ENCODE results near the gene HEMGN.
"Not testable (repeated sequence)": the region's sequence is repeated elsewhere in the genome, so short reads cannot be mapped to it uniquely, and the experiment has no call there.

HEMGN gene, protein sequence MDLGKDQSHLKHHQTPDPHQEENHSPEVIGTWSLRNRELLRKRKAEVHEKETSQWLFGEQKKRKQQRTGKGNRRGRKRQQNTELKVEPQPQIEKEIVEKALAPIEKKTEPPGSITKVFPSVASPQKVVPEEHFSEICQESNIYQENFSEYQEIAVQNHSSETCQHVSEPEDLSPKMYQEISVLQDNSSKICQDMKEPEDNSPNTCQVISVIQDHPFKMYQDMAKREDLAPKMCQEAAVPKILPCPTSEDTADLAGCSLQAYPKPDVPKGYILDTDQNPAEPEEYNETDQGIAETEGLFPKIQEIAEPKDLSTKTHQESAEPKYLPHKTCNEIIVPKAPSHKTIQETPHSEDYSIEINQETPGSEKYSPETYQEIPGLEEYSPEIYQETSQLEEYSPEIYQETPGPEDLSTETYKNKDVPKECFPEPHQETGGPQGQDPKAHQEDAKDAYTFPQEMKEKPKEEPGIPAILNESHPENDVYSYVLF

DNA sequence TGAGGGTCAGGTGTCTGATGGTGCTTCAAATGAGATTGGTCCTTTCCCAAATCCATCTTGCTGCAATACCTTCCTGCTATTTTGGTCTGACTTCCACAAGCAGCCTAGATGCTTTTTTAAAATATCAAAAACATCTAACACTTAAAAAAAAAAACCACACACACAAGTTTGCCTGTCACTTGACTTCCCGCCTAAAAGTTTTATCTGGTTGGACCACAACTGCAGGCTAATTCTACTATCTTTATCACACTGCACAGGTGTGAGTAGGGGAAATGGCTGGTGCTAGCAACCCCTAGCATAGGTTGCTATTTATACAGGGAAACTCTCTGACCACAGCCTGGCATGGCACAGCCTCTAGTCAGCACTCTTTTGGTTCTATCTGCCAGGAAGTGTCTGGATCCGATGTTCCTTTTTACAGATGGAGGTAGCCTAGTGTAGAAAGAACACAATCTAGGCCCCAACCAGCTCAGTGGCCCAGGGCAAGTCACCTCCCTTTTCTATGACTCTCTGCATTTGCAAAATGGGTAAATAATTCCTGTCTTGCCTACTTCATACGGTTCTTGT lies at the start of gene HEMGN:
TSS of gene HEMGN (minus strand) at position 92 of the 564 bp plus-strand sequence. CDS start at position 56, 36 bp downstream.
- no peak for DNase-seq (ENCODE audit: low spot score)

DNA sequence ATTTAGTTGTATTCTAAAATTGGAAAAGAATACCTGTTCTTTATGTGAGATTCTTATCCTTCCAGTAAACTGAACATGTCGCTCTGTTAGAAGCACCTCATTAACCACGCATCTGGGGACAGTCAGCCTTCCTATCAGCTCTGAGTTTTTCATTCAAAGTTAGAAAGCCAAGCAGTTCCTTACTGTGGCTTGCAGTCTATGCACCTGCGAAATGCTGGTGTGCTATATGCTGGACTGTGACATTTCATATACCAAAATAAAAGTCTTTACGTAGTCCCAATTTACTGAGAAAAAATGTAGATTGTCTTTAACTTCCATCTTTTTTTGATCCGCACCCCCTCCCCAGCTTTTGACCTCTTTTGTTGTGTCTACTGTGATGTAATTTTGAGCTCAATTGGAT lies 49.5 kb upstream of the HEMGN start:
- DNase-seq (ENCODE audit: low spot score) = no peak

DNA sequence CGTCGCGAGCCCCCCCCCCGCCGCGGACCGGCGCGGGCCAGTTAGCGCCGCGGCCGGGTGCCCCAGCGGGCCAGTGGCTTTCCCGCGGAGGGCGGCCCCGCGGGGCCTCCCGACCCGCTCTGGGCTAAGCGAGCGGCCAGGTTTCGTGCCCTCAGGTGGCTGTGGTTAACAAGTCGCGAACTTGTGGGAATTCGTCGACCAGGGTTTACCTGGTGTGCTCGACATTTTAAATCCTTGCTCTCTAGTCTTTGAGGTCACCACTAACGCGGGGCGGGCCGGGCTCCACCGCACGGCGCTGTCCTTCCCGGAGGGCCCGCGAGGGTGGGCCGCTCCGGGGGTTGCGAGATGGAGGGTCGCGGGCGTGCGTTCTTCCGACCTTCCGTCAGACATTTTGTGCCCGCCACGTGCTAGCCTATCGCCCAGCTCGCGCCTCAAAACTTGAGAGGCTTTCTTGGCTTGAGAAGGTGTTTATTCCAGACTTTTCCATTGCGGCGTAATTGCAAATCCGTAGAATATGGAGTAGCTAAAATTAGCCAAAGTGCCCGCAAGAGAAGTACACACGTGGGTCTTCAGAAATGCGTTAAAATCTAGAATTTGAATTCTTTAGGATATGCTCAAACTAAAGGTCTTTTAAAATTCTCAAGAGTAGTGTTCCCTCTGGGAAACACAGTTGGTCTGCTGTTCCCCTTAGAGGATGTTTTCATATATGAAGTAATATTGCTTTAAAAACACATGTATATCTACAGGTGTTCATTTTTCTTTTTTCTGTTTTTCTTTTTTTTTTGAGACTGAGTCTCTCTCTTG lies 47.3 kb upstream of the HEMGN start:
- peak; percentile 56 for DNase-seq (ENCODE audit: low spot score)

DNA sequence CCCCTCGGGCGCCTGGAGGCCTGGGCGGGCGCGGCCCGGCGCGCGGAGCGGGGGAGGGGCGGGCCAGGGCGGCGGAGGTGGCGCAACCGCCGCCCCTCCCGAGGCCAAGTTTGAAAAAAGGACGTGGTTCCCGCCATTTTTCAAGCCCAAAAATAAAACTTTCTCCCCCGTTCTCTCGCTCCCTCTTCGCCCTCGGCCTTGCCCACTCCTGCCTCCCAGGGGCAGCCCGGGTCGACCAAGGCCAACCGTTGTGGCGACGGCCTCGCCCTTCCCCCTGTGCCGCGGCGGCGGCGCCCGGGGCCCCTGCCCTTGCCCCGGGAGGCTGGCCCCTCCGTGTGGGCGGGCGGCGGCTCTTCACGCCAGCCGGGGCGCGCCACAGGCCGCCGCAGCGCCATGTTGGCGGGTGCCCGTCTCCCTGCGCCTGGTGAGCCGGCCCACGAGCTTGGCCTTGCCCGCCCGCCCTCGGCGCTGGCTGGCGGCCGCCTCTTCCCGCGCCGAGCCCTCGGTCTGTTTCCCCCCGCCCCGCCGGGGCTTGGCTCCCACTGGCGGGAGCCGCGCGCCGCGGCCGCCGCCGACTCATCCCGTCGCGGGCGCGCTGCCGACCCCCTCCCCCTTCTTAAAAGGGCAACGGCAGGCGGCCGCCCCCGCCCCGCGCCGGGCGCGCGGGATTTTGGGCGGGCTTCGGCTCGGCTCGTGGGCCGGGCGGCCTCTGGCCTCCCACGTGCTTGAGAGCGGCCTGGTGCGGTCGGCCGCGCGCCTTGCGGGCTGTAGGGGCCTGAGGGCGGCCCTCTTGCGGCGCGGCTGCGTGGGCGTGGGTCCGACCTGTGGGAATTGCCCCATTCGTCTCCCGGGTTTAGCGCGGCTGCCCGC lies 46.5 kb upstream of the HEMGN start:
- DNase-seq (ENCODE audit: low spot score) = peak; percentile 90

DNA sequence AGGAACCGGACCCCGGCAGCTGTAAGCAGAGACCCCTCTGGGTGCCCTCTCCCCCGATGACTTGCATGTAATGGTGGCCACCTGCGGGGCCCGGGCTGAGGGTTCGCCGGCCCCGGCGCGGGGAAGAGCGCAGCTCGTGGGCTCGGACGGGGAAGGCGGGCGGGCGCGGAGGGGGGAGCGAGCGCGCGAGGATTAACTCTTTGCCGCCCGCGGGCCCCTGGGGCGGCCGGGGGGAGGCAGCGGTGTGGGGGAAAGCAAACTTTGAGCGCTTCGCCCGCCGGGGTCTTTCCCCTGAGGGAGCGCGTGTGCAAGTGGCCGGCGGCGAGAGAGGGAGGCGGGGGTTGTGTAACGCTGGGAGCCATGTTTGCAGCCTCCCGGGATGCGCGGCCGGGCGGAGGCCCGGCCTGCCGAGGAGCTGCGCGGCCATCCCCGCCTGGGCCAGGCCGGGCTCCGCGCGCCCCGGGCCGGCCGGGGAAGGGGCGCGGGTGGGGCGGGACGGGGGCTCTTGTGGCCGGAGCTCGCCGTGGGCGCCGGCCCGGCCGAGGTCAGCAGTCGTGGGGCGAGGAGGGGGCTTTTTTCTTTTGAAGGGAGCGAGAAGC lies 45.7 kb upstream of the HEMGN start:
- DNase-seq (ENCODE audit: low spot score) = peak; percentile 39

DNA sequence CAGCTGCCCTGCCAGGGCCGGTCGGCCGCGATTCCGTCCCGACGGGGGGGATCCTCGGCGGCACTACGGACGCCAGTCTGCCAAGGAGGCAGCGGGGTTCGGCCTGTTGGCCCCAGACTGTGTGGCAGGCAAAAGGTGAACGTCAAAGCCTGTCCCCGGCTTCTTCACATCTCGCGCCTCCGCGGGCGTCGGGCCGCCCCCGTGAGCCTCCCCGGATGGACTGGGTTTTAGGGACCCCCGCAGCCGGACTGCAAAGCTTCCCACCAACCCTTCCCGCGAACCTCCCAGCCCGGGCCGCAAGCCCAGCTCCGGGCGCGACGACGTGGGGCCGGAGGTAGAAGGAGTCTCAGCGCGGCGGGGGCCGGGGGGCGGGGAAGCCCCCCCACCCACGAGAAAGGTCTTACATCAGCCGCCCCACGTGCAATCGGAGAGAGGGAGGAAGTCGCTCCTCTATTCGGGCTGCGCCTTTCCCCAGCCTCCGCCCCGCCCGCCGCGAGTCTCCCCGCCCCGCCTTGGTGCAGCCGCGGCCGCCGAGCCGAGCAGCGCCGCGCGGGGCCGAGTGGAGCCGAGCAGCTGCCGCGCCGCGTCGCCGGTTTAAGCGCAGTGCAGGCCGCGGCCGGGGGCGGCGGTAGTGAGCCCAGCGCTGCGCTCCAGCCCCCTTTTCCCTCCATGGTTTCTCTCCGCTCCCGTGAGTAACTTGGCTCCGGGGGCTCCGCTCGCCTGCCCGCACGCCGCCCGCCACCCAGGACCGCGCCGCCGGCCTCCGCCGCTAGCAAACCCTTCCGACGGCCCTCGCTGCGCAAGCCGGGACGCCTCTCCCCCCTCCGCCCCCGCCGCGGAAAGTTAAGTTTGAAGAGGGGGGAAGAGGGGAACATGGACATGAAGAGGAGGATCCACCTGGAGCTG lies 45.0 kb upstream of the HEMGN start, which contains the start of gene ANP32B:
TSS of gene ANP32B (plus strand) at position 659 of the 906 bp plus-strand sequence. CDS start at position 874, 215 bp downstream.
- peak; percentile 95 for DNase-seq (ENCODE audit: low spot score)

DNA sequence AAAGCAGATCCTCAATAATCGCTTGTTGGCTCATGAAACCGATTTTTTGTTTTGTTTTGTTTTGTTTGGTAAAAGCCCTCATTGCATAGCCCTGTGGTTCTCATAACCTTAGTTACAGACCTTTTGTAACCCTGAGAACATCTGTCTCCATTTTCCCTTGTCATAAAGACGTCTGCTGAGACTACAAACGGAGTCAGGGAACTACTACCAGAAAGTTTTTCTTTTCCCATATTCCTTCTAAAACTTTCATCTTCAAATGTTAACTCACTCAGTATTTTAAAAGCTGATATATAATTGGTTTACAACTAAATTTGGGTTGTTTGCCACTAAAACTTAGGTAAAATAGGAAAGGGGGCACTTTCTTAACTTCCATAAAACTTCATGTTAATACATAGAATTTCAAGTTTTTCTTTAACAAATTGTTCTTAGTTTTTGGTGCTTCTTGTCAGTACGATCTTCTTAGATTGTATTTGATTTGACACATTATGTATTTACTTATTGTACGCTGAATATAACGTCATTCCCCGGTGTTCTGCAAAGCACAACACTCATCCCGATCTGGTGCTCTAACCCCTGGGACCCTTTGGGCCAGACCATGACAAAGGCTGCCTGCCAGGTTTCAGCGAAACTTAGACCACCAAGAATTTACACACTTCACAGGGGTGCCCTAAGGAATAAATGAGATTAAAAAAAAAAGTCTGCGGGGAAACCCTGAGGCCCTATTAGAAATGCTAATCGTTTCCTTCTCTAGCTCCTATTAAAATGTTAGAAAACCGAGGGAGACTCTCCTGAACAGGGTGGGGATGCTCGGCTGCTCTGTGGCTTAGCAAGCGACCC lies 44.1 kb upstream of the HEMGN start:
- DNase-seq (ENCODE audit: low spot score) = peak; percentile 30

DNA sequence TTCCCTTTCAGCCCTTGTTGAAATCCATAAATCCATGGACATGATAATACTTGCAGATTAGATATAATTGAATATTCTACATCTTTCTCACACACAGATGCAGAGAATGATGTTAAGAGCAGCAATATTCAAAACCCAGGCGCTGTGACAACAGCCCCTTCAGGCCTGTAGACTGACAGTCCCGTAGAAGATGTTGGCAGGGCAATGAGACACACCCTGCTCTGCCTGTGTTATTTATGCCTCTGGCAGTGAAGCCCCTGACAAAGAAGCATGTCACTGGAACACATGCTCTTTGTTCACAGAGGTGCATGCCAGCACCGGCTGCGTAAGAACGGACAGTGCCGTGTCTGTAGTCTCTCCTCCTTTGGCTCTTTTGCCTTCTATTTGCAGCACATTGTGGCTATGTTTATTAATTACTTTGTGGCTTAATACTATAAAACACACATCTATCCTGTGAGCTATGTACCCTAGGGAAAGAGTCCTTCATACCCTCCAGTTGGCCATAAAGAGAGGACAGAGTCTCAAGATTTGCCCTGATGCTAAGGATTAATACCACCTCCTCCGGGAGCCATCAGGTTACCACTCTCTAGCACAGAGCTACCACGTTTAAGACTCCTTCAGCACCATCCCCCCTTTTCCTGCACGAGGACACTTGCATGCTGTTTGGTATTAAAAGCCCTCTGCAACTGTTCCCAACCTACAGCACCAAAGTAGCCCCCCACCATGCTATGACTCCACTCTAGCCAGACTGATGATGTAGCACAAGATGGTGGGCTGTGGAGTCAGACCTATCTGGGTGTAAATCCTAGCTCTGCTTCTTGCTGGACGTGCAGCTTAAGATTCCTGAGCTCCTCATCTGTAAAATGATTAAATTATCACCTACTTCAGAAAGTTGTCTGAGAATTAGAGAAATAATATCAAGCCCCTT lies 43.2 kb upstream of the HEMGN start:
- no peak for DNase-seq (ENCODE audit: low spot score)

DNA sequence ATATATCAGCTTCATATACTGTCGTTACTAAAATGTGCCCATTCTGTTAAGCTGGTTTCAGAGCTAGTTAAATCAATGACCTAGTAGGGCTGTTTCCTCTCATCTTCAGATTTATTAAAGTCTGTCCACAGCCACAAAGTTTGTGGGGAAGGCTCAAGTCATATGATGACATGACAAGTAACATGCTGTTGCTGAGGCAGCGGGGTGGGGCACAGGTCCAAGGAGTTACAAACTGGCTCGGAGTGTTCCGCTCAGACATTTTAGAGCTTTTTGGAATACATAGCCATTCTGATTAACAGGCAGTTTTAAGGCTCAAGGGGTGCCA lies 42.5 kb upstream of the HEMGN start:
- DNase-seq (ENCODE audit: low spot score) = no peak

DNA sequence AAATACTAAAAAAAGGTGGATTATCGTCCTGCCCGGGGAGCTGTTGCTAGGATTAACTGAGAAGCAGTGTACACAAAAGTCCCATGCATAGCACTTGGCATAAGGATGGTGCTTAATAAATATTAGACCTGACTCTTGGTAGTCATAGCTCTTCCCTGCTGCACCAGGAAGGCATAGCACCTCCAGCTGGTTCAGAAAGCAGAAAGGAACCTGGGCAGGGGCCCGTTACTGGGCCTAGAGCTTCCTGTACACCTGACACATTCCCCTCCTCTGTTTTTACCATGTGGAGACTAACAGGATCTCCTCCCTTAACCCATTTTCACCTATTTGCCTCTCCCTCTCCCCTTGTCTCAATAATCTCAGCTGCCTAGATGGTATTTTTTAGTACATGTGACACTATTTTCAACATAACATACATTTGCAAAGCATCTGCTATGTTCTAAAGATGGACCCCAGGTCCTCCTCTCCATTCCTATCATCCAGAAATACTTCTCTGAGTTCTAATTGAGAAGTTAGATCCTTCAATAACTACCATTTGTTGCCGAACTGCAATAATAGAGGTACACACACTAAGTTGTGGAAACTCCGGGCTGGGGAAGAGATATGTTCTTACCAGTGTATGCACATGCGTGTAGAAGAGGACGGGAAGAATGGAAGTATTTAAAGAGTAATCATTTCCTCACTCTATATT lies 42.0 kb upstream of the HEMGN start:
- no peak for DNase-seq (ENCODE audit: low spot score)

DNA sequence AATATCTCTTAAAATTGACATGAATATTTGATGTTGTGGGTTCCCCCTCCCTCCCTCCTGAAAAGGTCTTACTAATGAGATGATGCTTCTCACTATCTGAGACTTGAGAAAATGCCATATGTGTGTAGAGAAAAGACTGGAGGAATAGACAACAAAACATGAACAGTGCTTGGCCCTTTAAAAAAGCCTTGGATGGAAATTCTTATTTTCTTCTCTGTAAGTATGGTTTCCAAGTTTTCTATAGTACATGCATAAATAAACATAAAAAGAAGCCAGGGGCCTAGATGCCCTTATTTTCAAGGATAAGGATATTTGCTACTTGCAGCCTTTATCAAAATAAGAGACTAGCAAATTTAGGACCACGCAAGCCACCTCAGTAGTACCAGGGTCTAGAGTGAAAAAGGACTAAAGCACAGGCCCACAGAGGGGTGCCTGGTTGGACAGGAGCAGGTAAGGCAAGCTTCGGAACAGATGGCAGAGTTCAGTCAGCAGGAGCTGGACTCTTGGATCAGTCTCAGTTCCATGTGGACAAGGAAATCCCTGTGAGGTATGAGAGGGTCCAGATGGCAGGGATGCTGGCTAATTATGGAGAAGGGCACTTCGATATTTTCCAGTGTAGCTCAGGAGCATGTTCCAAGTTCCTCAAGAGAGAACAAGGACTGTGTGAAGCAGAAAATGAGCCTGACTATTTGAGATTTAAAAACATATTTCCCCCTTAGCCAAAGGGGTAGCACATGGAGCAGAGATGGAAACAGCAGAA lies 40.6 kb upstream of the HEMGN start:
- DNase-seq (ENCODE audit: low spot score) = no peak

DNA sequence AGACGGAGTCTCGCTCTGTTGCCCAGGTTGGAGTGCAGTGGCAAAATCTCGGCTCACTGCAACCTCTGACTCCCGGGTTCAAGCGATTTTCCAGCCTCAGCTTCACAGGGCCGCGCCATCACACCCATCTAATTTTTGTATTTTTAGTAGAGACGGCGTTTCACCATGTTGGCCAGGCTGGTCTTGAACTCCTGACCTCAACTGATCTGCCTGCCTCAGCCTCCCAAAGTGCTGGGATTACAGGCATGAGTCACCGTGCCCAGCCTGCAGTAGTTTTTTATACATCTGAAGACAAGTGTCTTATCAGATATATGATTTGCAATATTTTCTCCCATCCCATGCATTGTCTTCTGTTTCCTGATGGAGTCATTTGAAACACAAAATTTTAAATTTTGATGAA lies 38.7 kb upstream of the HEMGN start:
- DNase-seq (ENCODE audit: low spot score) = not testable (repeated sequence)

DNA sequence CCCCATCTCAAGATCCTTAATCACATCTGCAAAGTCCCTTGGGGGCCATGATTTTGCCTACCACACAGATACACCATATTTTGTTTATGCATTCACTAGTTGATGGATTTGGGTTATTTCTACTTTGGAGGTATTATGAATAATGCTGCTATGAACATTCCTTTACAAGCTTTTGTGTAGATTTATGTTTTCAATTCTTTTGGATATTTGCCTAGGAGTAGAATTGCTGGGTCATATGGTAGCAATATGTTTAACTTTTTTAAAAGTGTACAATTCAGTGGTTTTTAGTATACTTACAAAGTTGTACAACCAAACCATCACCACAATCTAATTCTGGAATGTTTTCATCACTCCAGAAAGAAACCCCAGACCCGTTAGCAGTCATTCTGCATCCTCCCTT lies 37.4 kb upstream of the HEMGN start:
- DNase-seq (ENCODE audit: low spot score) = no peak

DNA sequence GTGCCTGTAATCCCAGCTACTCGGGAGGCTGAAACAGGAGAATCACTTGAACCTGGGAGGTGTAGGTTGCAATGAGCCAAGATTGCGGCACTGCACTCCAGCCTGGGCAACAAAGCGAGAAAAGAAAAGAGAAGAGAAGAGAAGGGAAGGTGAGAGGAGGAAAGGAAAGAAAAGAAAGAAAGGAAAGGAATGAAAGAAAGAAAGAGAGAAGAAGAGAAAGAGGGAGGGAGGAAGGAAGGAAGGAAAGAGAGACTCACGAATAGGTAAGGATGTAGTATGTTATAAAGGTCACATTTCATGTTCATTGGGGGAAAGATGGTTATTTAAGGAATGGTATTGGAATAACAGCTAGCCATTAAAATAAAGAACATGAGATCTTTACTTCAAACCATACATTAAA lies 34.8 kb upstream of the HEMGN start:
- DNase-seq (ENCODE audit: low spot score) = no peak

DNA sequence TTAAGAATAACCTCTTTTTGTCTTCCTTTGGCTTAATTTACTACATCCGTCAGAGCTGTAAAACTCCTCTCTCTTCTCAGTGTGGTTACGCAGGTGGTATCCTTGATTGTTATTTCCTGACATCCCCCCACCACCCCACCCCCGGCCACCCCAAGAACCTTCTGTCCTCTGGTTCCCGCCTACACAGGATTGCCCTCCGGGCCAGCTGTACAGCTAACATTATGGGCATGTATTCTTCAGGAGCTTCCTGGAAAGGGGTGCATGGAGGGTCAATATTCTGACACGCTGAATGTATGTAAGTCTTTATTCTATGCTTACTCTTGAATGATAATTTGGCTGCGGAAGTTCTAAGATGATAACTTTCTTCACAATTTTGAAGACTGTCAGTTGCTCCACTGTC lies 32.2 kb upstream of the HEMGN start:
- DNase-seq (ENCODE audit: low spot score) = no peak

DNA sequence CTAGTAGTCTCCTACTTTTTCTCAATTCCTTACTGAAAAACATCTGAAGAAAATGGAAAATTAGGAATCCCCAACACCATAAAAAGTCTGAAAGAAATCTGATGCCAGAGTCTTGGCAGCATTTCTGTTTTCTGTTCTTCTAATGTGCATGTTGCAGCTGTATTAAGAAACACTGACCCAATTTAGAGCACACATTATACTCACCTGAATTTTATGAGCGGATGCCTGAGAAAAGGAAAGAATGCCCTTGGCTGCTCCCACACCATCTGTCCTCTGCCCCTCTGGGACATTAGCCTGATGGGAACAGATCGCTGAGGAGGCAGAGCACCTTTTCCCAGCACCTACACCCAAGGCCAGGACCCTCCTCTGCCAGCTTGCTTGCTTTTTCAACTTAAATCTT lies 31.0 kb upstream of the HEMGN start:
- no peak for DNase-seq (ENCODE audit: low spot score)

DNA sequence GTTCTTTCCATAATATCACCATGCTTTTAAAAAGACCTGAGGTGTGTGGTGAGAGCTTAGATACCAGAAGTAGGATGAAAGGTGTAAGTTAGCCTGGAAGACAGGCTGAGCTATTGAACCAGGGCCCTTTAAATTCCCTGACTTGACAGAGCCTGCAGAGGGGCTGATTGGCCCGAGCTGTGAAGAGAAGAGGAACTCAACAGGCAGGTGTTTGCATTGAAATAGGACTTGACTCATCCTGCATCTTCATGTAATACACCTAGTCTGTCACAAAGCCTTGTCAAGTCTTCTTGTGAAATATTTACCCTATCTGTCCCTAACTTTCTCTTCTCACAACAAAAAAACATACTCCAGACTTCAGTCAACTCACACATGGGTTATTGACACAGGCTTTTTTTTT lies 28.5 kb upstream of the HEMGN start:
- no peak for DNase-seq (ENCODE audit: low spot score)

Measured in RKO (cell line).